Cardiac muscle cell (in vitro differentiated cells and primary cell): ENCODE data around the gene GART. TPM values are rescaled to one million over a fixed set of nuclear protein-coding genes. Genes with fewer than 3 reads are reported as not detected.

Source experiments
- DNase-seq, 2 donors: peaks; one replicate each; pipeline versions ENCODE4 v3.0.0 to v3.0.0-alpha.2; 2010 to 2017; ENCODE audit warnings: low read depth in 1 of 2, low spot score in 1 of 2
- H3K27ac ChIP-seq: fragments of 200-600 bp; sonication (generic); 2 replicates; pipeline ENCODE4 v1.5.1; 2016
- H3K27me3 ChIP-seq: fragments of 200-600 bp; sonication (generic); 2 replicates; pipeline ENCODE4 v1.6.0; 2016; ENCODE audit warnings: control low read depth
- H3K36me3 ChIP-seq: fragments of 200-600 bp; sonication (generic); 2 replicates; pipeline ENCODE4 v1.5.1; 2016; ENCODE audit warnings: control low read depth
- H3K4me1 ChIP-seq: fragments of 200-600 bp; sonication (generic); 2 replicates; pipeline ENCODE4 v1.8.1; 2017; ENCODE audit warnings: low read depth, mild to moderate bottlenecking, mixed run types
- H3K4me3 ChIP-seq: fragments of 200-600 bp; sonication (generic); 2 replicates; pipeline ENCODE4 v1.5.1; 2016; ENCODE audit warnings: mild to moderate bottlenecking
- H3K9me3 ChIP-seq: fragments of 200-600 bp; sonication (generic); 2 replicates; pipeline ENCODE4 v1.5.1; 2017; ENCODE audit warnings: low read depth, mild to moderate bottlenecking, control low read depth
- CTCF ChIP-seq: IDR thresholded peaks from 2 replicates; pipeline ENCODE4 v1.5.1; 2012; ENCODE audit warnings: low read depth, mild to moderate bottlenecking, low read length
- polyA plus RNA-seq: library from polyadenylated mRNA; unstranded; fragments of >200 nt; fragmentation: Nextera tagmentation; extraction: Ambion mirVana; gene quantifications from 2 replicates; pipeline ENCODE4 v1.2.1, GENCODE V29; 2016
- total RNA-seq: library from RNA; depleted of rRNA; stranded (reverse); fragments of >200 nt; gene quantifications from 2 replicates; pipeline ENCODE4 v1.2.3, GENCODE V29; 2016

Gene GART
- total and polyA plus RNA-seq, 2 experiments from 2014 or later: 53.7 to 129 TPM

GRCh38 chr21:33552093-33552998 lies 10.4 kb upstream of the GART start:
- H3K36me3 ChIP-seq: peaks cover 87% of the 10 kb centered on the region
- TF ChIP-seq CTCF: no peak

DNA sequence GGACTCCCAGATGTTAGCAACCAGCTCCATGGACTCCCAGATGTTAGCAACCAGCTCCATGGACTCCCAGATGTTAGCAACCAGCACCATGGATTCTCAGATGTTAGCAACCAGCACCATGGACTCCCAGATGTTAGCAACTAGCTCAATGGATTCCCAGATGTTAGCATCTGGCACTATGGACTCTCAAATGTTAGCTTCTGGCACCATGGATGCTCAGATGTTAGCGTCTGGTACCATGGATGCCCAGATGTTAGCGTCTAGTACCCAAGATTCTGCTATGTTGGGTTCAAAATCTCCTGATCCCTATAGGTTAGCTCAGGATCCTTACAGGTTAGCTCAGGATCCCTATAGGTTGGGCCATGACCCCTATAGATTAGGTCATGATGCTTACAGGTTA lies 9.7 kb upstream of the GART start:
- no peak overlapping the region for H3K4me3 ChIP-seq
- no peak overlapping the region for H3K27ac ChIP-seq
- H3K9me3 ChIP-seq: no peaks in the 10 kb centered on the region
- no peak for DNase-seq
- no peaks in the 10 kb centered on the region for H3K4me1 ChIP-seq
- no peak for TF ChIP-seq CTCF
- peaks cover 87% of the 10 kb centered on the region for H3K36me3 ChIP-seq
- no peaks in the 10 kb centered on the region for H3K27me3 ChIP-seq

More at GRCh38 chr21:33552093-33552998, 10.4 kb upstream of the GART start:
- Histone ChIP-seq H3K27ac (no peak overlapping the region), H3K4me1 (no peaks in the 10 kb centered on the region), H3K27me3 (no peaks in the 10 kb centered on the region), H3K9me3 (no peaks in the 10 kb centered on the region), H3K4me3 (no peak overlapping the region)
- no peak for DNase-seq

- Histone ChIP-seq H3K9me3 (no peaks in the 10 kb centered on the region), H3K27ac (no peak overlapping the region), H3K27me3 (no peaks in the 10 kb centered on the region), H3K4me3 (no peak overlapping the region), H3K36me3 (peaks cover 87% of the 10 kb centered on the region), H3K4me1 (peaks cover 2% of the 10 kb centered on the region)
- no peak for DNase-seq
- TF ChIP-seq CTCF: no peak
These were observed 9.1 kb upstream of the GART start for GRCh38 chr21:33550772-33551660.

DNA sequence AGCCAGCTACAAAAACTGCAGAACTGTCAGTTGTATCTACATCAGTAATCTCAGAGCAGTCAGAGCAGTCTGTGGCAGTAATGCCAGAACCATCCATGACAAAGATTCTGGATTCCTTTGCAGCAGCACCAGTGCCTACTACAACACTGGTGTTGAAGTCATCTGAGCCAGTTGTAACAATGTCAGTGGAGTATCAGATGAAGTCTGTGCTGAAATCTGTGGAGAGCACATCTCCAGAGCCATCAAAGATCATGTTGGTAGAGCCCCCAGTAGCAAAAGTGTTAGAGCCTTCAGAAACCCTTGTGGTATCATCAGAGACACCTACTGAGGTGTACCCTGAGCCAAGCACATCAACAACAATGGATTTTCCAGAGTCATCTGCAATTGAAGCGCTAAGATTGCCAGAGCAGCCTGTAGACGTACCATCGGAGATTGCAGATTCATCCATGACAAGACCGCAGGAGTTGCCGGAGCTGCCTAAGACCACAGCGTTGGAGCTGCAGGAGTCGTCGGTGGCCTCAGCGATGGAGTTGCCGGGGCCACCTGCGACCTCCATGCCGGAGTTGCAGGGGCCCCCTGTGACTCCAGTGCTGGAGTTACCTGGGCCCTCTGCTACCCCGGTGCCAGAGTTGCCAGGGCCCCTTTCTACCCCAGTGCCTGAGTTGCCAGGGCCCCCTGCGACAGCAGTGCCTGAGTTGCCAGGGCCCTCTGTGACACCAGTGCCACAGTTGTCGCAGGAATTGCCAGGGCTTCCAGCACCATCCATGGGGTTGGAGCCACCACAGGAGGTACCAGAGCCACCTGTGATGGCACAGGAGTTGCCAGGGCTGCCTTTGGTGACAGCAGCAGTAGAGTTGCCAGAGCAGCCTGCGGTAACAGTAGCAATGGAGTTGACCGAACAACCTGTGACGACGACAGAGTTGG lies 8.2 kb upstream of the GART start:
- no peak for DNase-seq
- Histone ChIP-seq H3K9me3 (no peaks in the 10 kb centered on the region), H3K27ac (no peak overlapping the region), H3K4me3 (no peak overlapping the region), H3K27me3 (no peaks in the 10 kb centered on the region), H3K4me1 (peaks cover 11% of the 10 kb centered on the region), H3K36me3 (peaks cover 78% of the 10 kb centered on the region)
- TF ChIP-seq CTCF: no peak

- H3K36me3 ChIP-seq: peaks cover 41% of the 10 kb centered on the region
- H3K27me3 ChIP-seq: no peaks in the 10 kb centered on the region
- no peak overlapping the region for H3K4me3 ChIP-seq
- no peaks in the 10 kb centered on the region for H3K9me3 ChIP-seq
- no peak for TF ChIP-seq CTCF
- DNase-seq: no peak
- peaks cover 20% of the 10 kb centered on the region for H3K4me1 ChIP-seq
- H3K27ac ChIP-seq: no peak overlapping the region
These were observed 4.2 kb upstream of the GART start for GRCh38 chr21:33546086-33546485.
